Gastrocnemius medialis (tissue), 4 donors: Measurements from ENCODE around the gene HDGFL1. TPM values are rescaled to one million over a fixed set of nuclear protein-coding genes. Genes with fewer than 3 reads are reported as not detected.

Source experiments
- ATAC-seq, 2 donors: fragments of 150-250 bp; one replicate each; pipeline ENCODE4 v1.9.1; 2016
- DNase-seq, 2 donors: peaks; one replicate each; pipeline ENCODE4 v3.0.0-alpha.2; 2019
- H3K27ac ChIP-seq, 4 donors: fragments of 200-600 bp; sonication (generic); 1 replicate in 1 of 4; 2 replicates in 3 of 4; pipeline ENCODE4 v1.5.1; 2016 to 2018; ENCODE audit warnings: mild to moderate bottlenecking in 2 of 4, moderate library complexity in 1 of 4
- H3K27me3 ChIP-seq, 3 donors: fragments of 200-600 bp; sonication (generic) in 2 of 3; 1 replicate in 1 of 3; 2 replicates in 2 of 3; pipeline versions ENCODE4 v1.5.1 to v1.6.0; 2016 to 2019; ENCODE audit warnings: mild to moderate bottlenecking in 1 of 3, moderate library complexity in 1 of 3
- H3K36me3 ChIP-seq, 2 donors: fragments of 200-600 bp; sonication (generic) in 1 of 2; one replicate each; pipeline ENCODE4 v1.5.1; 2017 to 2018
- H3K4me1 ChIP-seq, 2 donors: fragments of 200-600 bp; sonication (generic) in 1 of 2; one replicate each; pipeline ENCODE4 v1.5.1; 2016 to 2017; ENCODE audit warnings: mild to moderate bottlenecking in 2 of 2
- H3K4me3 ChIP-seq, 4 donors: fragments of 200-600 bp; sonication (generic) in 3 of 4; 1 replicate in 1 of 4; 2 replicates in 3 of 4; pipeline ENCODE4 v1.5.1; 2016 to 2019; ENCODE audit warnings: mild to moderate bottlenecking in 2 of 4
- H3K9me3 ChIP-seq, 3 donors: fragments of 200-600 bp; sonication (generic) in 2 of 3; 1 replicate in 1 of 3; 2 replicates in 2 of 3; pipeline ENCODE4 v1.5.1; 2016 to 2019
- CTCF ChIP-seq, 5 experiments: fragments of 450-650 bp in 3 of 5; fragments of 200-600 bp in 2 of 5; sonication (generic) in 2 of 5; IDR thresholded peaks in 4 of 5; conservative IDR thresholded peaks in 1 of 5; 1 replicate in 4 of 5; 2 replicates in 1 of 5; pipeline ENCODE4 v1.5.1; 2016 to 2019; ENCODE audit warnings: antibody characterized with exemption in 5 of 5, mild to moderate bottlenecking in 3 of 5, moderate library complexity in 3 of 5
- POLR2A ChIP-seq, 2 donors: fragments of 450-650 bp; IDR thresholded peaks; one replicate each; pipeline ENCODE4 v1.6.1; 2017; ENCODE audit warnings: antibody characterized with exemption in 2 of 2, mild to moderate bottlenecking in 2 of 2, moderate library complexity in 2 of 2
- in situ Hi-C, 4 donors: fragments of 200-750 bp; cut with MboI; loops; one replicate each; pipeline versions ENCODE4 v1.15.0 to v1.8.0; 2017; ENCODE audit warnings: low sequenced_read_pairs in 4 of 4
- intact Hi-C: fragments of 100-400 bp; cut with DNase I; formaldehyde crosslinking; loops from one replicate; pipeline ENCODE4 v1.15.1; 2023; ENCODE audit warnings: low total_unique reads
- total RNA-seq, 4 donors: library from RNA; depleted of rRNA; stranded (reverse); fragments of >200 nt; gene quantifications; one replicate each; pipeline versions ENCODE4 v1.1.0 to v1.2.3, GENCODE V29; 2016

The HDGFL1 gene
- total RNA-seq, 4 donors from 2014 or later: not detected

GRCh38 chr6:22582417-22583205 is 13.2 kb downstream of the HDGFL1 start:
- intact Hi-C loops (no loop called here), in situ Hi-C loops (no loop called here)
- Histone ChIP-seq H3K27ac (no peak overlapping the region), H3K4me1 (no peaks in the 10 kb centered on the region), H3K4me3 (no peak overlapping the region), H3K9me3 (no peaks in the 10 kb centered on the region), H3K36me3 (no peaks in the 10 kb centered on the region), H3K27me3 (no peaks in the 10 kb centered on the region)
- TF ChIP-seq POLR2A (IDR thresholded peaks at IDR 0.05) (no peak), CTCF (IDR thresholded peaks at IDR 0.05 in 4 of 5, conservative IDR thresholded peaks at IDR 0.05 in 1 of 5) (no peak)
- DNase-seq (no peak), ATAC-seq (no peak)

- TF ChIP-seq CTCF (IDR thresholded peaks at IDR 0.05 in 4 of 5, conservative IDR thresholded peaks at IDR 0.05 in 1 of 5): no peak
- TF ChIP-seq POLR2A (IDR thresholded peaks at IDR 0.05): no peak
- ATAC-seq (no peak), DNase-seq (no peak)
- Histone ChIP-seq H3K9me3 (no peaks in the 10 kb centered on the region), H3K27ac (no peak overlapping the region), H3K36me3 (no peaks in the 10 kb centered on the region), H3K4me1 (no peaks in the 10 kb centered on the region), H3K27me3 (no peaks in the 10 kb centered on the region), H3K4me3 (no peak overlapping the region)
- intact Hi-C loops: no loop called here
- in situ Hi-C loops: no loop called here
These were observed 13.9 kb downstream of the HDGFL1 start for GRCh38 chr6:22583230-22583629.

GRCh38 chr6:22583927-22584326 is 14.6 kb downstream of the HDGFL1 start:
- no peak for TF ChIP-seq CTCF (IDR thresholded peaks at IDR 0.05 in 4 of 5, conservative IDR thresholded peaks at IDR 0.05 in 1 of 5)
- no peak for TF ChIP-seq POLR2A (IDR thresholded peaks at IDR 0.05)
- Histone ChIP-seq H3K36me3 (no peaks in the 10 kb centered on the region), H3K4me1 (no peaks in the 10 kb centered on the region), H3K9me3 (no peaks in the 10 kb centered on the region), H3K27me3 (no peaks in the 10 kb centered on the region), H3K27ac (no peak overlapping the region), H3K4me3 (no peak overlapping the region)
- DNase-seq: no peak
- in situ Hi-C loops: no loop called here
- ATAC-seq: no peak
- intact Hi-C loops: no loop called here

- Histone ChIP-seq H3K4me1 (no peaks in the 10 kb centered on the region), H3K27me3 (no peaks in the 10 kb centered on the region), H3K27ac (no peak overlapping the region), H3K36me3 (no peaks in the 10 kb centered on the region), H3K9me3 (no peaks in the 10 kb centered on the region), H3K4me3 (no peak overlapping the region)
- intact Hi-C loops (no loop called here), in situ Hi-C loops (no loop called here)
- DNase-seq (no peak), ATAC-seq (no peak)
- TF ChIP-seq CTCF (IDR thresholded peaks at IDR 0.05 in 4 of 5, conservative IDR thresholded peaks at IDR 0.05 in 1 of 5) (no peak), POLR2A (IDR thresholded peaks at IDR 0.05) (no peak)
These were observed 19.8 kb downstream of the HDGFL1 start for GRCh38 chr6:22589118-22589517.

GRCh38 chr6:22590423-22590822 is 21.1 kb downstream of the HDGFL1 start:
- no peak overlapping the region for H3K27ac ChIP-seq
- in situ Hi-C loops (no loop called here), intact Hi-C loops (no loop called here)
- no peaks in the 10 kb centered on the region for H3K4me1 ChIP-seq
- TF ChIP-seq POLR2A (IDR thresholded peaks at IDR 0.05) (no peak), CTCF (IDR thresholded peaks at IDR 0.05 in 4 of 5, conservative IDR thresholded peaks at IDR 0.05 in 1 of 5) (no peak)
- H3K36me3 ChIP-seq: no peaks in the 10 kb centered on the region
- no peaks in the 10 kb centered on the region for H3K9me3 ChIP-seq
- H3K4me3 ChIP-seq: no peak overlapping the region
- ATAC-seq: no peak
- no peaks in the 10 kb centered on the region for H3K27me3 ChIP-seq
- DNase-seq: no peak
